Body of pancreas (tissue), 4 donors: ENCODE data around the gene TMEM169. TPM values are rescaled to one million over a fixed set of nuclear protein-coding genes. Genes with fewer than 3 reads are reported as not detected.
A peak's percentile ranks its signal among the peaks of the same experiment; 100 is the strongest.

Experiments used
- ATAC-seq: fragments of 150-250 bp; one replicate; pipeline ENCODE4 v1.9.1; 2016
- DNase-seq, 4 donors: peaks; one replicate each; pipeline ENCODE4 v3.0.0-alpha.2; 2019
- H3K27ac ChIP-seq, 4 donors: fragments of 200-600 bp; sonication (generic); 1 replicate in 3 of 4; 2 replicates in 1 of 4; pipeline versions ENCODE4 v1.5.1 to v1.6.1; 2016 to 2019; ENCODE audit warnings: mild to moderate bottlenecking in 1 of 4, mixed read lengths in 1 of 4, moderate library complexity in 1 of 4
- H3K27me3 ChIP-seq, 2 donors: fragments of 200-600 bp; sonication (generic); one replicate each; pipeline ENCODE4 v1.6.0; 2016; ENCODE audit warnings: mild to moderate bottlenecking in 1 of 2
- H3K36me3 ChIP-seq, 2 donors: fragments of 200-600 bp; sonication (generic); replicated peaks in 1 of 2; 2 replicates each; pipeline ENCODE4 v1.5.1; 2016; ENCODE audit warnings: low read depth in 2 of 2; ENCODE audit not compliant: insufficient read depth in 1 of 2
- H3K4me1 ChIP-seq: fragments of 200-600 bp; sonication (generic); one replicate; pipeline ENCODE4 v1.6.0; 2016
- H3K4me3 ChIP-seq, 2 donors: fragments of 200-600 bp; sonication (generic); 1 replicate in 1 of 2; 2 replicates in 1 of 2; pipeline ENCODE4 v1.5.1; 2016 to 2019
- H3K9me3 ChIP-seq, 3 donors: fragments of 200-600 bp; sonication (generic); 1 replicate in 2 of 3; 2 replicates in 1 of 3; pipeline ENCODE4 v1.5.1; 2016
- CTCF ChIP-seq, 7 experiments: fragments of 450-650 bp in 4 of 7; fragments of 200-600 bp in 3 of 7; sonication (generic) in 3 of 7; IDR thresholded peaks; one replicate each; pipeline ENCODE4 v1.5.1; 2016 to 2019; ENCODE audit warnings: antibody characterized with exemption in 7 of 7
- POLR2A ChIP-seq, 3 donors: fragments of 450-650 bp; IDR thresholded peaks; one replicate each; pipeline ENCODE4 v1.6.1; 2016; ENCODE audit warnings: antibody characterized with exemption in 3 of 3, mild to moderate bottlenecking in 2 of 3
- WGBS, 2 donors: methylation state at CpG; one replicate each; pipeline ENCODE4 v1.1.5; 2017; 5-methylcytosine and 5-hydroxymethylcytosine counted together
- intact Hi-C: fragments of 100-400 bp; cut with DNase I; formaldehyde crosslinking; loops from one replicate; pipeline ENCODE4 v1.15.1; 2023
- total RNA-seq, 2 donors: library from RNA; depleted of rRNA; stranded (reverse); fragments of >200 nt; gene quantifications; one replicate each; pipeline ENCODE4 v1.1.0, GENCODE V29; 2016

TMEM169 gene, protein sequence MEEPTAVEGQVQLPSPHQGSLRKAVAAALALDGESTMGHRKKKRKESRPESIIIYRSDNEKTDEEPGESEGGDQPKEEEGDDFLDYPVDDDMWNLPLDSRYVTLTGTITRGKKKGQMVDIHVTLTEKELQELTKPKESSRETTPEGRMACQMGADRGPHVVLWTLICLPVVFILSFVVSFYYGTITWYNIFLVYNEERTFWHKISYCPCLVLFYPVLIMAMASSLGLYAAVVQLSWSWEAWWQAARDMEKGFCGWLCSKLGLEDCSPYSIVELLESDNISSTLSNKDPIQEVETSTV
- under 1 TPM in 1 of 2 donors, not detected in 1; 0.26 TPM for total RNA-seq

DNA sequence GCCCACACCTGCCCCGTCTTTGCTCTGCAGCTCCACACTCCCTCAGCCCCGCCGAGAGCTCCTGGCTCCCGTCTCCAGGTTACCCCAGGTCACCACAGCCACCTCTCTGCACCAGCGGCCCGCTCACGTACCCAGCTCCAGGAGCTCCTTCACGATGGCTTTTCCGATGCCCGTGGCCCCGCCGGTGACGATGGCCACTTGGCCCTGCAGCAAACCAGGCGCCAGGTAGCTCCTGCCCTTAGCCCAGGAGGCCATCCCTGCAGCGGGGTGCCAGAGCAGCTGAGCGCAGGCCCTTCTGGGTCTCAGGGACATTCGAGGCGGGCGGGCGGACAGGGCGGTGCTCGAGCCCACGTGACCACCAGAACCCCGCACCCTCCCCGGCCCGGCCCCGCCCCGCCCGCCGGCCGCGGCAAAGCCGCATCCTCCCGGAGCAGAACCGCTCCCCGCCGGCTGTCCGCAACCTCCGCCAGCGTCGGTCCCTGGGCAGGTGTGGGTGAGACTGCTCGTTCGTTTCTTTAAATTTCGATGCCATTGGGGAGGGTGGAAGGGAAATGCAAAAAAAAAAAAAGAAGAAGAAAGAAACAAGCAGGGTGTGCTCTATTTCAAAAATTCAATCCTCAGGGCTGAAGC is at the start of gene TMEM169, which contains the start of gene PECR:
Gene TMEM169, plus strand, starts transcription at position 433 of the 630 bp plus-strand sequence. CDS start 14,045 bp downstream, outside the sequence.
Gene PECR, minus strand, starts transcription at position 323 of the 630 bp plus-strand sequence. Its CDS starts 68 bp downstream, at position 255.
- TF ChIP-seq CTCF (IDR thresholded peaks at IDR 0.05) (no peak), POLR2A (IDR thresholded peaks at IDR 0.05) (peak; percentile 37 to 71 (median 69))
- DNase-seq (peak; percentile 80 to 89 (median 85)), ATAC-seq (peak; percentile 95)
- no peaks in the 10 kb centered on the region for H3K27me3 ChIP-seq
- peak within 1 kb of the TSS in 3 of 4 donors; percentile 54 to 59 (median 57) for H3K27ac ChIP-seq
- peaks cover 22% of the 10 kb centered on the region for H3K4me1 ChIP-seq
- no peaks in the 10 kb centered on the region for H3K9me3 ChIP-seq
- intact Hi-C loops: no loop called here
- 0% methylated on average over 28 to 44 of the region's 44 CpGs for WGBS, 2 donors
- H3K4me3 ChIP-seq: peak within 1 kb of the TSS in 1 of 2 donors; percentile 23
- no peaks in the 10 kb centered on the region for H3K36me3 ChIP-seq

GRCh38 chr2:216031960-216032689 is 49.6 kb upstream of the TMEM169 start:
- WGBS, 2 donors: 87 to 100% methylated on average over 1 of the region's 1 CpG
- intact Hi-C loops: no loop called here
- DNase-seq (no peak), ATAC-seq (no peak)
- H3K9me3 ChIP-seq: no peaks in the 10 kb centered on the region
- H3K36me3 ChIP-seq: no peaks in the 10 kb centered on the region
- no peaks in the 10 kb centered on the region for H3K27me3 ChIP-seq
- no peak for TF ChIP-seq POLR2A (IDR thresholded peaks at IDR 0.05)
- no peak for TF ChIP-seq CTCF (IDR thresholded peaks at IDR 0.05)
- H3K4me3 ChIP-seq: no peak overlapping the region
- no peaks in the 10 kb centered on the region for H3K4me1 ChIP-seq
- H3K27ac ChIP-seq: no peak overlapping the region

DNA sequence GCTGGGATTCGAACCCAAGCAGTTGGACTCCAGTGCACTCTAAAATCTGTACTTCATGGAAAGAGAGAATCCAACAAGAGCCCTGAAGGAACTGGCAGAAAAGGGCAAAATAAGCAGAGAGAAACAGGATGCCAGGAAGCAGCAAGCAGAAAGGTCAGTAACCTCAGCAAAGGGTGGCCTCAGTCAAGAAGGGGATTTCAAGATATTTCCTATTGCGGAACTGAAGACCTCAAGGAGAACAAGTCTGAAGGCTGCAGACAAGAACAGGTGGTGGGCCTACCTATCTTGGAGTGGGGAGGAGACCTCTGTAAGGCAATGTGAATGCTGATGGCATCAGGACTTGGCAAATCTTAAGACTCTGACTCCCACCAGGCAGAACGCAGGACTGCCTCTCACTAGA is 48.3 kb upstream of the TMEM169 start:
- intact Hi-C loops: no loop called here
- DNase-seq (no peak), ATAC-seq (no peak)
- Histone ChIP-seq H3K27me3 (no peaks in the 10 kb centered on the region), H3K4me3 (no peak overlapping the region), H3K4me1 (no peaks in the 10 kb centered on the region), H3K27ac (no peak overlapping the region), H3K9me3 (no peaks in the 10 kb centered on the region), H3K36me3 (no peaks in the 10 kb centered on the region)
- no peak for TF ChIP-seq CTCF (IDR thresholded peaks at IDR 0.05)
- TF ChIP-seq POLR2A (IDR thresholded peaks at IDR 0.05): no peak
- WGBS, 2 donors: 94 to 95% methylated on average over 3 of the region's 3 CpGs

- Histone ChIP-seq H3K27me3 (no peaks in the 10 kb centered on the region), H3K4me1 (no peaks in the 10 kb centered on the region), H3K36me3 (no peaks in the 10 kb centered on the region), H3K4me3 (no peak overlapping the region), H3K9me3 (no peaks in the 10 kb centered on the region), H3K27ac (no peak overlapping the region)
- intact Hi-C loops: no loop called here
- peak; percentile 74 to 95 (median 75) for TF ChIP-seq CTCF (IDR thresholded peaks at IDR 0.05)
- TF ChIP-seq POLR2A (IDR thresholded peaks at IDR 0.05): no peak
- WGBS, 2 donors: 40 to 57% methylated on average over 1 of the region's 1 CpG
- DNase-seq: peak; percentile 64 to 79 (median 70)
- peak; percentile 75 for ATAC-seq
Measured at GRCh38 chr2:216034065-216034464, 47.7 kb upstream of the TMEM169 start.
